Lower lobe of right lung (tissue), 2 donors: ENCODE results near the gene MUC4. TPM values are rescaled to one million over a fixed set of nuclear protein-coding genes. Genes with fewer than 3 reads are reported as not detected.

ENCODE experiments used
- ATAC-seq, 2 donors: fragments of 200-7000 bp; cut with Tn5 transposase; one replicate each; pipeline ENCODE4 v1.9.1; 2020 to 2022; ENCODE audit warnings: mild to moderate bottlenecking in 2 of 2, moderate library complexity in 2 of 2
- DNase-seq: peaks from one replicate; pipeline ENCODE4 v3.0.0-alpha.2; 2020
- H3K27ac ChIP-seq: fragments of 200-600 bp; one replicate; pipeline ENCODE4 v1.8.0; 2022
- H3K27me3 ChIP-seq: fragments of 200-600 bp; one replicate; pipeline ENCODE4 v1.8.0; 2022; ENCODE audit warnings: low read depth
- H3K36me3 ChIP-seq: fragments of 200-600 bp; one replicate; pipeline ENCODE4 v1.8.0; 2022; ENCODE audit warnings: mild to moderate bottlenecking
- H3K4me1 ChIP-seq: fragments of 200-600 bp; one replicate; pipeline ENCODE4 v1.8.0; 2022
- H3K4me3 ChIP-seq: fragments of 200-600 bp; one replicate; pipeline ENCODE4 v1.8.0; 2022; ENCODE audit warnings: mild to moderate bottlenecking
- H3K9me3 ChIP-seq: fragments of 200-600 bp; one replicate; pipeline ENCODE4 v1.8.0; 2022
- intact Hi-C: fragments of 100-400 bp; cut with DNase I; formaldehyde crosslinking; loops from one replicate; pipeline ENCODE4 v1.11.0; 2022
- total RNA-seq: library from RNA; stranded (reverse); fragmentation: NEBNext Ultra II Directional; extraction: Animal tissue kit (Norgen Biotek cat#: 25700); gene quantifications from one replicate; pipeline ENCODE4 v1.2.1, GENCODE V29; 2021
- TF ChIP-seq, protein P1 (sequence below): fragments of 200-600 bp; IDR thresholded peaks from one replicate; pipeline ENCODE4 v1.8.0; 2022; ENCODE audit warnings: antibody characterized with exemption, mild to moderate bottlenecking
- donor health status: DM: no; HTN: yes; CAD: no; lungs with severe emphysema.

Gene MUC4
- total RNA-seq, 1 donor from 2014 or later: 7.9 TPM

DNA sequence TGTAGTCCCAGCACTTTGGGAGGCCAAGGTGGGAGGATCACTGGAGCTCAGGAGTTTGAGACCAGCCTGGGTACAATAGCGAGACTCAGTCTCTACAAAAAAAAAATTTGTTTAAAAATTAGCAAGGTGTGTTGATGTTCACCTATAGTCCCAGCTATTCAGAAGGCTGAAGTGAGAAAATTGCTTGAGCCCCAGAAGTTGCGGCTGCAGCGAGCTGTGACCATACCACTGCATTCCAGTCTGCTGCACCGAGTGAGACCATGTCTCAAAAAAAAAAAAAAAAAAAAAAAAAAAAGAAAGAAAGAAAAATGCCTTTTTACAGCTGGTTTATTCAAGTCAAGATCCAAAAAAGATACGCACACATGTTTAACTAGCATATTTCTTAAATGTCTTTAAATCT, 108.0 kb downstream of the MUC4 start:
- H3K27ac ChIP-seq: no peak overlapping the region
- H3K36me3 ChIP-seq: peaks cover 8% of the 10 kb centered on the region
- no peaks in the 10 kb centered on the region for H3K9me3 ChIP-seq
- DNase-seq (no peak), ATAC-seq (no peak)
- H3K4me3 ChIP-seq: no peak overlapping the region
- no peaks in the 10 kb centered on the region for H3K4me1 ChIP-seq
- no peaks in the 10 kb centered on the region for H3K27me3 ChIP-seq
- TF ChIP-seq, protein P1, sequence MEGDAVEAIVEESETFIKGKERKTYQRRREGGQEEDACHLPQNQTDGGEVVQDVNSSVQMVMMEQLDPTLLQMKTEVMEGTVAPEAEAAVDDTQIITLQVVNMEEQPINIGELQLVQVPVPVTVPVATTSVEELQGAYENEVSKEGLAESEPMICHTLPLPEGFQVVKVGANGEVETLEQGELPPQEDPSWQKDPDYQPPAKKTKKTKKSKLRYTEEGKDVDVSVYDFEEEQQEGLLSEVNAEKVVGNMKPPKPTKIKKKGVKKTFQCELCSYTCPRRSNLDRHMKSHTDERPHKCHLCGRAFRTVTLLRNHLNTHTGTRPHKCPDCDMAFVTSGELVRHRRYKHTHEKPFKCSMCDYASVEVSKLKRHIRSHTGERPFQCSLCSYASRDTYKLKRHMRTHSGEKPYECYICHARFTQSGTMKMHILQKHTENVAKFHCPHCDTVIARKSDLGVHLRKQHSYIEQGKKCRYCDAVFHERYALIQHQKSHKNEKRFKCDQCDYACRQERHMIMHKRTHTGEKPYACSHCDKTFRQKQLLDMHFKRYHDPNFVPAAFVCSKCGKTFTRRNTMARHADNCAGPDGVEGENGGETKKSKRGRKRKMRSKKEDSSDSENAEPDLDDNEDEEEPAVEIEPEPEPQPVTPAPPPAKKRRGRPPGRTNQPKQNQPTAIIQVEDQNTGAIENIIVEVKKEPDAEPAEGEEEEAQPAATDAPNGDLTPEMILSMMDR: no peak
- intact Hi-C loops: no loop called here

DNA sequence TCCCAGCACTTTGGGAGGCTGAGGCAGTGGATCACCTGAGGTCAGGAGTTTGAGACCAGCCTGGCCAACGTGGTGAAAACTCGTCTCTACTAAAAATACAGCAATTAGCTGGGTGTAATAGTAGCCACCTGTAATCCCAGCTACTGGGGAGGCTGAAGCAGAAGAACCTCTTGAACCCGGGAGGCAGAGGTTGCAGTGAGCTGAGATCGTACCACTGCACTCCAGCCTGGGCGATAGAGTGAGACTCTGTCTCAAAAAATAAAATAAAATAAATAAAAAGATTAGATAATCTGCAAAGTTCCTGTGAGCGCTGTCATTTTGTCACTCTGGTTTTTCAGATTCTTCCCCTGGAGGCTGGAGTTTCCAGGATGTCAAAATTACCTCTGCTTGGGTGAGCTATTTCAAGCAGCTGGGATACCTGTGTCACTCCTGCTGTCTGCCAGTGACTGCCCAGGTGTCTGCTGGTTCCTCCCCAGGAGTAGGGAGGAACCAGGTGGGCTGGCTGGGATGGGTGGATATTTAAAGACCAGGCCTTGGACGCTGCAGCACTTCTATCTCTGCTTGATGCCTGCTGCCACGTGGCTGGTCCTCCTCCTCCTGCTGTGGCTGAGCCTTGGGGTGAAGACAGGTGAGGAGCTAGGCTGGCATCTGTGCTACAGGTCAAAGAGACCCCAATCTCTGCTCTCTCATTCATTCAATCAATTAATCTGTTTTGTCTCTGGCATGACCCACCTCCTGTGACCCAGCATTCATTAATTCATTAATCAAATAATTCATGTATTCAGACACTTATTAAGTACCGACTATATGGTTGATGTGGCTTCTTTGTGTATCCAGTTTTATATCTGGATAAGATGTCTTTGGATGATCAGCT, 110.5 kb downstream of the MUC4 start:
- H3K4me1 ChIP-seq: no peaks in the 10 kb centered on the region
- intact Hi-C loops: no loop called here
- peaks cover 10% of the 10 kb centered on the region for H3K36me3 ChIP-seq
- H3K27ac ChIP-seq: no peak overlapping the region
- no peak for DNase-seq
- no peaks in the 10 kb centered on the region for H3K27me3 ChIP-seq
- H3K4me3 ChIP-seq: no peak overlapping the region
- no peak for ATAC-seq
- TF ChIP-seq, protein P1: no peak
- no peaks in the 10 kb centered on the region for H3K9me3 ChIP-seq

DNA sequence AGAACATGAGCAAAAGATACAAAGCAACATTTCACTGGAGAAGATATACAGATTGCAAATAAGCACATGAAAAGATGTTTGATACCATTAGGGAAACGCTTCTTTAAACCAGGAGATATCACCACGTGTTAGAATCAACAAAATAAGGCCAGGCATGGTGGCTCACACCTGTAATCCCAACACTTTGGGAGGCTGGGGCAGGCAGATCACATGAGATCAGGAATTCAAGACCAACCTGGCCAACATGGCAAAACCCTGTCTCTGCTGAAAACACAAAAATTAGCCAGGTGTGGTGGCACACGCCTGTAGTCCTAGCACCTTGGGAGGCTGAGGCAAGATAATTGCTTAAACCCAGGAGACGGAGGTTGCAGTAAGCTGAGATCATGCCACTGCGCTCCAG, 111.4 kb downstream of the MUC4 start:
- Histone ChIP-seq H3K4me1 (no peaks in the 10 kb centered on the region), H3K27me3 (no peaks in the 10 kb centered on the region), H3K9me3 (no peaks in the 10 kb centered on the region), H3K27ac (no peak overlapping the region), H3K36me3 (peaks cover 10% of the 10 kb centered on the region), H3K4me3 (no peak overlapping the region)
- intact Hi-C loops: no loop called here
- TF ChIP-seq, protein P1: no peak
- no peak for ATAC-seq
- DNase-seq: no peak

DNA sequence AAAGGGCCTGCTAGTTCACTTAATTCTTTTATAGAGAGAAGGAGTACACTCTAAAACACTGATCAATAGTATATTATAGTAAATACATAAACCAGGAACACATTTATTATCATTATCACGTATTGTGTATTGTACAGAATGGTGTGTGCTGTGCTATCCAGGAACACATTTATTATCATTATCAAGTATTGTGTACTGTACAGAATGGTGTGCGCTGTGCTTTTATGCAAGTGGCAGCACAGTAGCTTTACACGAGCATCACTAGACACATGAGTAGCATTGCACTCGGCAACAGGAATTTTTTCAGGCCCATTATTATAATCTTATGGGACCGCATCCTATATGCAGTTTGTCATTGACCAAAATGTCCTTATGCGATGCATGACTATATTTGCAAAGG, 111.9 kb downstream of the MUC4 start:
- TF ChIP-seq, protein P1: no peak
- intact Hi-C loops: no loop called here
- no peaks in the 10 kb centered on the region for H3K27me3 ChIP-seq
- no peak overlapping the region for H3K27ac ChIP-seq
- H3K4me1 ChIP-seq: no peaks in the 10 kb centered on the region
- DNase-seq (no peak), ATAC-seq (no peak)
- H3K4me3 ChIP-seq: no peak overlapping the region
- no peaks in the 10 kb centered on the region for H3K9me3 ChIP-seq
- H3K36me3 ChIP-seq: peaks cover 13% of the 10 kb centered on the region

DNA sequence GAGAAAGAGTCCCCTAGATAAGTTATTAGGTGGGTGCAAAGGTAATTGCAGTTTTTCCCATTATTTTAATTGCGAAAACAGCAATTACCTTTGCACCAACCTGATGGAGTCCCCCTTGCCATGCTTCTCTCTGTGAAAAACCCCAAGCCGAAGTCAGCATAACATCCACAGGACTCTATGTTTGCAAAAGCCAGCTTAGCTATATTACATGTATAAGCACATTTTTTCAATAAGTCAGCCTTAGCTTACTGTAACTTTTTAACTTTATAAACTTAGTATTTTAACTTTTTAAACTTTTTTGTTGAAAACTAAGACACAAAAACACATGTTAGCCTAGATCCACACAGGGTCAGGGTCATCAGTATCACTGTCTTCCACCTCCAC, 112.3 kb downstream of the MUC4 start:
- DNase-seq (no peak), ATAC-seq (no peak)
- no peaks in the 10 kb centered on the region for H3K4me1 ChIP-seq
- H3K27ac ChIP-seq: no peak overlapping the region
- H3K9me3 ChIP-seq: no peaks in the 10 kb centered on the region
- no peak overlapping the region for H3K4me3 ChIP-seq
- H3K27me3 ChIP-seq: no peaks in the 10 kb centered on the region
- TF ChIP-seq, protein P1: no peak
- intact Hi-C loops: no loop called here
- peaks cover 18% of the 10 kb centered on the region for H3K36me3 ChIP-seq
